Large intestine (tissue), 3 donors: ENCODE measurements around the gene PNCK. TPM values are rescaled to one million over a fixed set of nuclear protein-coding genes. Genes with fewer than 3 reads are reported as not detected.

Experiments used
- DNase-seq, 2 donors: peaks; one replicate each; pipeline versions ENCODE4 v3.0.0 to v3.0.0-alpha.2; 2013
- H3K27ac ChIP-seq: one replicate; pipeline ENCODE4 v1.5.1; 2013; ENCODE audit warnings: low read length
- H3K27me3 ChIP-seq: 2 replicates; pipeline ENCODE4 v1.6.1; 2013; ENCODE audit warnings: low read length; ENCODE audit not compliant: control insufficient read depth, insufficient read depth
- H3K36me3 ChIP-seq: 2 replicates; pipeline ENCODE4 v1.6.1; 2013; ENCODE audit warnings: low read length; ENCODE audit not compliant: control insufficient read depth, insufficient read depth
- H3K4me1 ChIP-seq: one replicate; pipeline ENCODE4 v1.6.1; 2013; ENCODE audit warnings: low read length; ENCODE audit not compliant: control insufficient read depth, insufficient read depth
- H3K4me3 ChIP-seq: one replicate; pipeline ENCODE4 v1.5.1; 2013; ENCODE audit warnings: low read length
- H3K9me3 ChIP-seq: one replicate; pipeline ENCODE4 v1.6.1; 2013; ENCODE audit warnings: mild to moderate bottlenecking, low read depth, low read length, moderate library complexity; ENCODE audit not compliant: control insufficient read depth
- WGBS: methylation state at CpG from one replicate; pipeline ENCODE4 v1.1.5; 2013; ENCODE audit warnings: low lambda C conversion rate; ENCODE audit not compliant: insufficient coverage; 5-methylcytosine and 5-hydroxymethylcytosine counted together
- polyA plus RNA-seq: library from polyadenylated mRNA; unstranded; fragments of 120-200 nt; gene quantifications from one replicate; pipeline ENCODE4 v1.2.1, GENCODE V29; 2013

Gene PNCK
- polyA plus RNA-seq, 1 donor: 128 TPM

DNA sequence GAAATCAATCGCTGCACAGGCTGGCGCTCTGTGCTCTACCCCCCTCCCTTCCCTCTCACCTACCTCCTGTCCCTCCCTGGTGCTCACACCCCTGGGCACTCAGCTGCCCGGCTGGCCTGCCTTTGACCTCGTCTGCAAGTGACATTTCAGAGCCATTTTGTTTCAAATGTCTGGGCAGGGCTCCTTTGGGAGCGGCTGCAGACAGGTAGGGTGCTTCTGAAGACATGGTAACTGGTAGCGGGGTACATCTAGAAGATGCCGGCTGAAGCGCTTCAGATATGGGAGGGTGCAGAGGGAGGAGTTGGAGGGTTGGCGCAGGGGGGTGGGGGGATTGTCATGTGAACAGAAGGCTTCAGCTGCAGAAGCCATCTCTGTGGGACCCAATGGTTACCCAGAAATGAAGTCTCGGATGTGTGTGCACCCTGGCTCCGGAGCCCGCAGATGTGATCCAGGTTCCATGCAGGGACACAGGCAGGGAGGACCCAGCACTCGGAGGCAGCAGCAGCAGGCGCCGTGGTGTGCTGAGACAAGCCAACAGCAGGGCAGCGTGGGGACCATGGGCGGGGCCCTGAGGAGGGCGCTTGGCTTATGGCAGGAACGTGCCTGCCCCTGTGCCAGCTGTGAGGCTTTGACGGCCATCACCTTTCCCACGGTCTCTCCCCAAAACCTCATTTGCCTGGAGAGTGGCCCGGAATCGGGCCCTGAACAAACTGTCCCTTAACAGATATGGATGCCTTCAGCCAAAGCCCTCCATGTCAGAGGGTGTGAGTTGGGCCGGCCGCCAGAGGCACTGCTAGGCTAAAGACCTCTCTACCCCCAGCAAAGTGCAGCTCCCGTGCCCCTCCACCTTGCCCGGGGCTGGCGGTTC lies 34.2 kb downstream of the PNCK start:
- no peak overlapping the region for H3K4me3 ChIP-seq
- H3K36me3 ChIP-seq: no peaks in the 10 kb centered on the region
- peaks cover 20% of the 10 kb centered on the region for H3K4me1 ChIP-seq
- DNase-seq: no peak
- peaks cover 28% of the 10 kb centered on the region for H3K27me3 ChIP-seq
- WGBS: no CpG with 5 or more reads among the region's 28 CpGs
- H3K27ac ChIP-seq: no peak overlapping the region
- H3K9me3 ChIP-seq: peaks cover 8% of the 10 kb centered on the region

DNA sequence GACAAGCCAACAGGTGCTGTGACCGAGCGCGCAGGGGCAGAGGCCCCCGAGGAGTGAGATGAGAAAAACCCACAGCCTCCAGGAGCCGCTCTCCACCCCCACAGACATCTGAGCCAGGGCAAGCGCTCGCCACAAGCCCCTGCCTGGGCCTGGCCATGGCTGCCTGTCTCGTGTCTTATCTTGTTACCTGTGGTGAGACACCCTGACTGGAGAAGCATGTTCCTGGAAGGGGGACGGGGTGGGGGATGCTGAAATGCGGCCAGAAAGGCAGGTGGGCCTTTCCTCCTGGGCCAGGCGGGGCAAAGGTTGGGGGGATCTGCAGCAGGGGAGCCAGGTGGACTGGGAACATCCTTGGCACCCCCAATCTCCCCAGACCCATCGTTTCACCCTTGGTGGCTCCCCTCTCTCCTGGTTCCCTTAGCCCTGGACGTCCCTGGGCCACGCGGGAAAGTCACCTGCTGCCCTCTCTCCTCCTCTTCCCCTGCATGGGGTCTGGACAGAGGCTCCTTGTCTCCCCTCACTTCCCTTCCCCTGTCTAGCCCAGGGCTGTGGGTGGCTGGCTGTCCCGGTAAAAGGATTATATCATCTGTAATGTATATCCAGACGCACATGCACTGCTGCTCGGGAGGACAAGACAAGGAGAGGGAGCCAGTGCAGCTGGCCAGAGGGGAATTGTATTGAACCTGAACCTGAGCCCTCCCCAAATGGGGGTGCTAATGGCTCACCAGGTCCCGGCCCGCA lies 35.0 kb downstream of the PNCK start:
- Histone ChIP-seq H3K27me3 (peaks cover 22% of the 10 kb centered on the region), H3K4me3 (no peak overlapping the region), H3K36me3 (no peaks in the 10 kb centered on the region), H3K9me3 (peaks cover 4% of the 10 kb centered on the region), H3K27ac (no peak overlapping the region), H3K4me1 (peaks cover 21% of the 10 kb centered on the region)
- no peak for DNase-seq
- WGBS: no CpG with 5 or more reads among the region's 20 CpGs

DNA sequence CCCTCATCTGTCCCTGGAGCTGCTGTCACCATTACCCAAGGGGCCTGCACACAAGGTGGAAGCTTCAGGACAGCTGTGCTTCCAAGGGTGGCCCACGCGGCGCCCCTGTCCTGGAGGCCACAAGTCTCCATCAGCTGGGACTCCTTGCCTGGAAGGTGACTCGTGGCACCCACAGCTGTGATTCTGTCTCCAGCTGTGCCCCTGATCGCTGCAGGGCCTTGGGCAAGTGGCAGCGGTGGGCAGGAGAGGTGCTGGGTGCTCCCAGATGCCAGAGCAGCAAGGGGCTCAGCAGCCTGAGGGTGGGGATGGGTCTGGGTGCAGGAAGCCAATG lies 35.6 kb downstream of the PNCK start:
- DNase-seq: no peak
- no peak overlapping the region for H3K27ac ChIP-seq
- no CpG with 5 or more reads among the region's 6 CpGs for WGBS
- H3K4me3 ChIP-seq: no peak overlapping the region
- H3K36me3 ChIP-seq: no peaks in the 10 kb centered on the region
- H3K4me1 ChIP-seq: peaks cover 16% of the 10 kb centered on the region
- H3K27me3 ChIP-seq: peaks cover 16% of the 10 kb centered on the region
- H3K9me3 ChIP-seq: no peaks in the 10 kb centered on the region

DNA sequence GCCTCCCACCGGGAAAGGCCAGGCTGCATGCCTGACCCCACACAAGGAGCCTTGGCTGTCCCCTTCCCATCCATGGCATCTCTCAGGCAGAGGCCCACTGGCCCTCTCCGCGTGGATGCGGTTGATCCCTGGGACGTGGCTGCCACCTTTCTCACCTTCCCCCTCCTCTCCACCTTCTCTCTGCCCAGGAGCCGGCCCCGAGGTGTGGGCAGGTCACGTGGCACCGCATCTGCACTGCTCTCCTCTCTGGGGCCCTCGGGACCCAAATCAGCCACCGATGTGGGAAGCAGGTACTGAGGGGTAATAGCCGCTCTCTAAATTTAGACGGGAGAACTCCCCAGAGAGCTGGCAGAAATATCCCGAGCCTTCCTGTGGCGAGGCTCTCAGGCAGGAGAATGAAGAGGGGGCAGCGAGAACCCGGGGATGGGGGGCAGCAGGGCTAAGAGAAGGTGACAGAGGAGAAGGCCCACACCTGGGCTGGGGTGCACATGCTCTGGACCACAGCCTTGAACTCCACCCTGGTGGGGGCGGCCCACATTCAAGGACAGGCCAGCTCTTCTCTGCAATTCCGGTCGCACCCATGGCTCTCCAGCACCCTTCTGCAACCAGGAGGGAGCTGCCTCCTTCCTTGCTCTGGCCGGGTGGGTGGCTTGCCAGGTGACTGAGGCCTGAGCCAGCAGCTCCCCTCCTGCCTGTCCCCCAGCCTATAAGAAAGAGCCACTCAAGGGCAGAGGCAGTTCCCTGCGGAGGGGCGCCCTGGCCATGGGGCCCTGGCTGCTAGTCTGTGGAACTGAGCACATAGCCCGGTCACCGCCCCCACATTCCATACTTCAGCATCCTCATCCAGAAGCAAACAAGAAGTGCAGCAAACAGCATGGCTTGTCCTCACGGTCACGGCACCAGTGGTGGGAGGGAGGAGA lies 36.2 kb downstream of the PNCK start:
- H3K36me3 ChIP-seq: no peaks in the 10 kb centered on the region

DNA sequence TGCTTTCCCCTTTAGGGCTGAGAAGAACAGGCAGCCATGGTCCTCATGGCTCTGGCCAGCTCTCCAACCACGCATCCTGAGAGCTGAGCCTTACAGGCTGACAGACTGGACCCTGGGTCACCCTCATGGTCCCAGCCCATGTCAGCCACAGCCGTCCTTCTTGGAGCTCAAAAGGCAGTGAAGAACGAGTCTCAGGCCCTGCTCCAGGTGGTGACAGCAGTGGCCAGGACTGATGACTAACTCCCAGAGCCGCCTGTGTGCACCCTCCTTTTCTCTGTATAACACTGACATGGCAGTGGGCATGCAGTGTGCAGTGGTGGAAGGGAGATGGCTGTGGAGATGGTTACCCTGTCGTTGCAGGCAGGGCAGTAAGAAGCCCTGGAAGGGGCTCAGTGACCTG lies 36.9 kb downstream of the PNCK start:
- H3K4me3 ChIP-seq: no peak overlapping the region
- no peaks in the 10 kb centered on the region for H3K36me3 ChIP-seq
- H3K27me3 ChIP-seq: peaks cover 9% of the 10 kb centered on the region
- no peak for DNase-seq
- H3K9me3 ChIP-seq: no peaks in the 10 kb centered on the region
- H3K4me1 ChIP-seq: peaks cover 12% of the 10 kb centered on the region
- no CpG with 5 or more reads among the region's 5 CpGs for WGBS
- no peak overlapping the region for H3K27ac ChIP-seq

More for the DNA sequence above, 36.2 kb downstream of the PNCK start:
- Histone ChIP-seq H3K27me3 (peaks cover 12% of the 10 kb centered on the region), H3K9me3 (no peaks in the 10 kb centered on the region), H3K27ac (no peak overlapping the region), H3K4me1 (peaks cover 15% of the 10 kb centered on the region), H3K4me3 (no peak overlapping the region)
- no CpG with 5 or more reads among the region's 27 CpGs for WGBS
- no peak for DNase-seq

DNA sequence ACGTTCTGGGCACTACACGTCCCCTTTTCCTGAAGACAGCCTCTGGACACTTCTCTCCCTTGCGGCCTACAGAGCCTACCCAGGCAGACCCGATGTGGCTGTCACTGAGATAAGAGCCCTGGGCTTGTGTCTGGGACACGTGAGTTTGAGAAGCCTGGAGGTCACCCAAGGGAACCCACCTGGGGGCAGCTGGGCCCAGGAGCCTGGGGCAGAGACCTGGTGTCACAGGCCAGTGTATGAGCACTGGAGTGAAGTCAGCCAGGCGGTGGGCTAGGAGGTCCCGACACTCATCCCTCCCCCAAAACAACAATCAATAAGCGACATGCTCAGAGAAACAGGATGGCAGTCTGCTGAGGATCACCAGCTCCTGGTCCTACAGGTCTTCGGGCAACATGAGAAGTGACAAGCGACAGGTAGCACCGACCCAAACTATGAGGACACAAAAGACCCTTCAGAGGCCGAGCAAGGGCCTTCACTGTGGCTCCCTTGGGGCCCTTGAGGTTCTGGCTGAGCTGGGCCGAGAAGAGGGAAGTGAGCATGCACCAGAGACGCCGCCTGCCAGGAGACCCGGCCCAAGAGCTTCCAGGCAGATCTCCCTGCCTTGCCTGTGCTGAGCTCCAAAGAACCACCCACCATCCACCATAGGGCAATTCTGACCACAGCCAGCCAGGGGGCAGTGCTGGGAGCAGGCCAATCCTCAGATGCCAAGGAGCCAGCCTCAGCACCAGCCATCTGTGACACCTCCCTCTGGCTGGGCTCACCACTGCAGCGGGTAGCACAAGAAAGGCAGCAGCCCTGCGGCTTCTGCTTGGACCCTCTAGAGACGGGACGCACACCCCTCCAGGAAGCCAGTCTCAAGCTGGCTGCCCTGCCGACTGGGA lies 37.6 kb downstream of the PNCK start:
- Histone ChIP-seq H3K4me3 (no peak overlapping the region), H3K4me1 (peaks cover 12% of the 10 kb centered on the region), H3K27ac (no peak overlapping the region), H3K27me3 (peaks cover 2% of the 10 kb centered on the region), H3K36me3 (no peaks in the 10 kb centered on the region), H3K9me3 (no peaks in the 10 kb centered on the region)
- no CpG with 5 or more reads among the region's 21 CpGs for WGBS
- DNase-seq: no peak

DNA sequence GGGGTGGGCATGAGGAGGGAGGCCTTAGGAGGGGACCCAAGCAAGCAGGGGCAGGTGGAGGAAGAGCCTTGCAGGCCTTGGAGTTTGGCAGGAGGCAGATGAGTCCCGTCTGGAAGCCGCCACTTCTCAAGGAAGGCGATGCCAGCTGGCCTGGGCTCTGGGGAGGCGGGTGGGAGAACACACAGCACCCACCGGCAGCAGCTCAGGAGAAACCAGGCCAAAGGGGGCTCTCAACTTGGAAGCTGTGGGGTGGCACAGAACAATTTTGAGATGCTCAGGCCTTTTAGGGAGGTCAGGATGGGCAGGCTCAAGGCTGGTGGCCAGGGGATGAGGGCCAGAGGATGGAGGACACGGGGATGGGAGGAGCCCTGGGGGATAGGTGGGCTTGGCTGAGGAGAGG lies 38.2 kb downstream of the PNCK start:
- Histone ChIP-seq H3K4me1 (peaks cover 12% of the 10 kb centered on the region), H3K4me3 (no peak overlapping the region), H3K9me3 (no peaks in the 10 kb centered on the region), H3K27ac (no peak overlapping the region), H3K36me3 (no peaks in the 10 kb centered on the region), H3K27me3 (no peaks in the 10 kb centered on the region)
- DNase-seq: no peak
- WGBS: no CpG with 5 or more reads among the region's 6 CpGs

DNA sequence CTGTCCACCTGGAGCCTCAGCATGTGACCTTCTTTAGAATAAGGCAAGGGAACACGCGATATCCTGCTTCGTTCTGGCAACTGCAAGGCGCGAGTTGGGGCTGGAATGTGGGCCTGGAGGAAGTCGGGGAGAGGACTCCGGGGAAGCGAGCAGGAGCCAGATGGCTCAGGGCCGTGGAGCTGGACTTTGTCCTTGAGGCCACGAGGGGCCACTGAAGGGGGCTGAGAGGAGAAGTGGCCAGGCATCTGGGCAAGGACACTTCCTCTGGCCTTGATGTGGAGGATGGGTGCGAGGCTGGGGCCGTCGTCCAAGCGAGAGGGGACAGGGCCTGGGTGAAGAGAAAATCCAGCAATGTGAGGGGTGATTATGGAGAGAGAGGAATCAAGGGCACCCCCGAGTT lies 38.8 kb downstream of the PNCK start:
- Histone ChIP-seq H3K27me3 (no peaks in the 10 kb centered on the region), H3K4me3 (no peak overlapping the region), H3K27ac (no peak overlapping the region), H3K36me3 (no peaks in the 10 kb centered on the region), H3K4me1 (peaks cover 12% of the 10 kb centered on the region), H3K9me3 (no peaks in the 10 kb centered on the region)
- peak in 1 of 2 donors; percentile 42 for DNase-seq
- no CpG with 5 or more reads among the region's 15 CpGs for WGBS

DNA sequence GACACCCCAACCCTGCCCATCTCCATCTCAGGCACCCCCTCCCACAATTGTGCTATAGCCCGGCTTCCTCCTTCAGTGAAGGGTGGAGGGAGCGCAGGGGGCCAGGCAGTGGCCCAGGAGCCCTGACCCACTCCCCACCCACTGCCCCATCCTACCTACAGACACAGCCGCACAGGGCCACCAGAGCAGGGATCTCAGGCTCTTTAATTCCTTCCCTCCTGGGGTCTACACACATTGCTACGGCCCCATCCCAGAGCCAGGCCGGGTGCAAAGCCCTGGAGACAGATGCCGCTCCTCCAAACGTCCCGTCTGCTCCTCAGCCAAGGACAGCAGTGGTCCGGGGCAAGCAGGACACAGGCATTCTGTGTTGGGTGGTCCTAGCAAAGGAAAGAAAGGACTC lies 39.4 kb downstream of the PNCK start:
- Histone ChIP-seq H3K9me3 (no peaks in the 10 kb centered on the region), H3K4me3 (no peak overlapping the region), H3K4me1 (peaks cover 12% of the 10 kb centered on the region), H3K27me3 (no peaks in the 10 kb centered on the region), H3K36me3 (no peaks in the 10 kb centered on the region), H3K27ac (no peak overlapping the region)
- DNase-seq: no peak
- no CpG with 5 or more reads among the region's 9 CpGs for WGBS
